HG02970 (cell line): ENCODE measurements around the gene MOSPD2.

Source experiments
- ATAC-seq: cut with Tn5 transposase; IDR thresholded peaks from one replicate; pipeline ENCODE4 v1.9.1; 2021; ENCODE audit warnings: mild to moderate bottlenecking, moderate library complexity, moderate number of reproducible peaks; ENCODE audit not compliant: unreplicated experiment, low FRiP score

The MOSPD2 gene

GRCh38 chrX:14964500-14964899 lies 91.3 kb downstream of the MOSPD2 start:
- no peak for ATAC-seq
